Astrocyte (in vitro differentiated cells and primary cell): ENCODE measurements around the gene PTPRT.

Source experiments
- EZH2 ChIP-seq: IDR thresholded peaks from 2 replicates; pipeline ENCODE4 v1.6.1; 2012; ENCODE audit warnings: mild to moderate bottlenecking, low read length, inconsistent platforms; ENCODE audit not compliant: insufficient read depth
- TF ChIP-seq, protein P1 (sequence below): IDR thresholded peaks from 2 replicates; pipeline ENCODE4 v1.5.1; 2011; ENCODE audit warnings: low read depth, mild to moderate bottlenecking, inconsistent platforms, low read length, moderate library complexity; ENCODE audit not compliant: insufficient read depth

DNA sequence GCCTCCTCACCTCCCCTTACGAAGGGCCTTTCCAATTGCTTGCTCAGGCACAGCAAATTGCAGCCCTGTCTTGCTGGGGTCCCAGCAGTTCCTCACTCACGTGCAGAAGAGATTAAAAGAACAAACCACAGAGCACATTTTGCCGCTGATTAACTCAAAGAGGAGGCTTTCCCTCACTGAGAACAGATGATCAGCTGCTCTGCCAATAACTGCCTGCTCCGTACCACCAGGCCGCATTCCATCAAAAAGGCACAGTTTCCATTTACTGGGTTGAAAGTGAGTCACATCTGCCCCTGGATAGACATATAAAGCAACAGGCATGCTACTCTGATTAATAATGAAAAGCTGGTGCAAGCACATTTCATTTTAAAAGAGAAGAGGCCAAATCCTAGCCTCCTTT lies 446.8 kb downstream of the PTPRT start:
- TF ChIP-seq, protein P1, sequence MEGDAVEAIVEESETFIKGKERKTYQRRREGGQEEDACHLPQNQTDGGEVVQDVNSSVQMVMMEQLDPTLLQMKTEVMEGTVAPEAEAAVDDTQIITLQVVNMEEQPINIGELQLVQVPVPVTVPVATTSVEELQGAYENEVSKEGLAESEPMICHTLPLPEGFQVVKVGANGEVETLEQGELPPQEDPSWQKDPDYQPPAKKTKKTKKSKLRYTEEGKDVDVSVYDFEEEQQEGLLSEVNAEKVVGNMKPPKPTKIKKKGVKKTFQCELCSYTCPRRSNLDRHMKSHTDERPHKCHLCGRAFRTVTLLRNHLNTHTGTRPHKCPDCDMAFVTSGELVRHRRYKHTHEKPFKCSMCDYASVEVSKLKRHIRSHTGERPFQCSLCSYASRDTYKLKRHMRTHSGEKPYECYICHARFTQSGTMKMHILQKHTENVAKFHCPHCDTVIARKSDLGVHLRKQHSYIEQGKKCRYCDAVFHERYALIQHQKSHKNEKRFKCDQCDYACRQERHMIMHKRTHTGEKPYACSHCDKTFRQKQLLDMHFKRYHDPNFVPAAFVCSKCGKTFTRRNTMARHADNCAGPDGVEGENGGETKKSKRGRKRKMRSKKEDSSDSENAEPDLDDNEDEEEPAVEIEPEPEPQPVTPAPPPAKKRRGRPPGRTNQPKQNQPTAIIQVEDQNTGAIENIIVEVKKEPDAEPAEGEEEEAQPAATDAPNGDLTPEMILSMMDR: no peak
- no peak for TF ChIP-seq EZH2
